HEK293T (cell line): ENCODE measurements around the gene NOXA1.

ENCODE experiments used
- SP1 ChIP-seq: fragments of 450-650 bp; IDR thresholded peaks from 2 replicates; pipeline ENCODE4 v1.6.1; 2017
- ZNF384 ChIP-seq: fragments of 450-650 bp; IDR thresholded peaks from 2 replicates; pipeline ENCODE4 v1.6.1; 2016

- TF ChIP-seq ZNF384 (no peak), SP1 (no peak)
Observed at GRCh38 chr9:137458194-137459151, 35.3 kb downstream of the NOXA1 start.
